ENCODE measurements around the gene FMNL3. TPM values are rescaled to one million over a fixed set of nuclear protein-coding genes. Genes with fewer than 3 reads are reported as not detected.

The FMNL3 gene
- total RNA-seq, 1 donor from 2014 or later: 30.4 TPM

DNA sequence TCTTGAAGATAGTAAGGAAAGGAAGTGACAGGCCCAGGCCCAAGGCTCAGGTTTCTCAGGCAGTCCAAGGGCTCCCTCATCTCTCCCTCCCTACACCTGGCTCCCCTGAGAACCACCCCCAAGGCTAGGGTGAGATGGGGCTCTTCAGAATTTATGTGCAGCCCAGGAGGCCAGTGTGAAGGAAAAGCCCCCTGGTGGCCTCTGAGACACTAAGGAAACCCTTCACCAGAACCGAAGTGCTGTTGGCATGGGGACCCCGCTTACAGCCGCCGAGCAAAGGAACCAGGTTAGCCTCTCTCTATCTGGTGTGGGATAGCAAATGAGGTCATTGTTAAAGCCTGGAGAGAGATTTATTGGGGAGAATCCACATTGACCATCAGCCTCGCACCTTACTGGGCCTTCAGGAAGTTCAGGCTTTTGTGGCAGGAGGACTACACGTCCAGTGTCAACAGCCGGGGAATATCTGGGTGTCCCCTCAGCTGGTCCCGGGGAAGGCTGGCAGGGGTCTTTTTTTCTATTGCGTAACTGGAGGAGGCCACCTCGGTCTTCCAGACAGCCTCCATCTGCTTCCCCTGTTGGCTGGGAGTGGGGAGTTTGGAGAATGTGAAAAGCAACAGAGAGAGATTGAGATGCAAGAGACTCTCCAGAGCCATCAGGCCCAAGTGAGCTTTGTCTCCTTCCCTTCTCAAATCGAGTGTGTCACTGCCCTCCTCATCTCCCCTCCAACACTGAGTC, 119.9 kb downstream of the FMNL3 start:
- no peaks in the 10 kb centered on the region for H3K9me3 ChIP-seq
- H3K4me3 ChIP-seq: no peak overlapping the region
- TF ChIP-seq, protein P1, sequence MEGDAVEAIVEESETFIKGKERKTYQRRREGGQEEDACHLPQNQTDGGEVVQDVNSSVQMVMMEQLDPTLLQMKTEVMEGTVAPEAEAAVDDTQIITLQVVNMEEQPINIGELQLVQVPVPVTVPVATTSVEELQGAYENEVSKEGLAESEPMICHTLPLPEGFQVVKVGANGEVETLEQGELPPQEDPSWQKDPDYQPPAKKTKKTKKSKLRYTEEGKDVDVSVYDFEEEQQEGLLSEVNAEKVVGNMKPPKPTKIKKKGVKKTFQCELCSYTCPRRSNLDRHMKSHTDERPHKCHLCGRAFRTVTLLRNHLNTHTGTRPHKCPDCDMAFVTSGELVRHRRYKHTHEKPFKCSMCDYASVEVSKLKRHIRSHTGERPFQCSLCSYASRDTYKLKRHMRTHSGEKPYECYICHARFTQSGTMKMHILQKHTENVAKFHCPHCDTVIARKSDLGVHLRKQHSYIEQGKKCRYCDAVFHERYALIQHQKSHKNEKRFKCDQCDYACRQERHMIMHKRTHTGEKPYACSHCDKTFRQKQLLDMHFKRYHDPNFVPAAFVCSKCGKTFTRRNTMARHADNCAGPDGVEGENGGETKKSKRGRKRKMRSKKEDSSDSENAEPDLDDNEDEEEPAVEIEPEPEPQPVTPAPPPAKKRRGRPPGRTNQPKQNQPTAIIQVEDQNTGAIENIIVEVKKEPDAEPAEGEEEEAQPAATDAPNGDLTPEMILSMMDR (IDR thresholded peaks at IDR 0.05): no peak
- H3K27ac ChIP-seq: no peak overlapping the region
- no peaks in the 10 kb centered on the region for H3K27me3 ChIP-seq
- peaks cover 0 to 2% of the 10 kb centered on the region in 2 donors for H3K36me3 ChIP-seq
- intact Hi-C loops (cut with DNase I): no loop called here
- DNase-seq (ENCODE audit: low spot score in 2 of 2): no peak
- no peaks in the 10 kb centered on the region for H3K4me1 ChIP-seq

Other genes starting within 250 kb of the FMNL3 start
- not detected for gene KCNH3, start 168.4 kb downstream of the FMNL3 start, total RNA-seq
- gene MCRS1, start 139.3 kb downstream of the FMNL3 start, total RNA-seq: 66.8 TPM
- gene FAM186B, start 101.8 kb downstream of the FMNL3 start, total RNA-seq: not detected
- gene PRPF40B, start 83.8 kb downstream of the FMNL3 start, total RNA-seq: 9.5 TPM
- 188 TPM for gene TMBIM6, start 34.2 kb upstream of the FMNL3 start, total RNA-seq
- gene NCKAP5L, start 121.0 kb upstream of the FMNL3 start, total RNA-seq: 33.4 TPM
- 2.6 TPM for gene BCDIN3D, start 135.7 kb upstream of the FMNL3 start, total RNA-seq
- 0.75 TPM for gene FAIM2, start 196.5 kb upstream of the FMNL3 start, total RNA-seq
- gene AQP2, start 243.3 kb upstream of the FMNL3 start, total RNA-seq: not detected

Measured in ascending aorta (tissue), 2 donors.